PC-3 (cell line): Measurements from ENCODE around the gene WDR90. TPM values are rescaled to one million over a fixed set of nuclear protein-coding genes. Genes with fewer than 3 reads are reported as not detected.

Source experiments
- ATAC-seq: fragments of 200-7000 bp; cut with Tn5 transposase; 2 replicates; pipeline ENCODE4 v1.9.1; 2020; ENCODE audit warnings: mild to moderate bottlenecking, moderate library complexity
- BruUV-seq: library from RNA; stranded (reverse); fragments of 400-500 nt; replicated peaks from 2 replicates; lab custom pipeline; 2021; lab: Mats Ljungman, UMichigan
- CTCF ChIA-PET: fragments of 300-600 bp; sonication (Branson Sonifier 250); formaldehyde crosslinking; loops from one replicate; lab custom pipeline; 2022; ENCODE audit warnings: antibody characterized with exemption; lab: Charles Lee
- POLR2A ChIA-PET: fragments of 300-600 bp; sonication (Branson Sonifier 250); formaldehyde crosslinking; loops from one replicate; lab custom pipeline; 2022; ENCODE audit warnings: antibody characterized with exemption; ENCODE audit not compliant: unreplicated experiment; lab: Charles Lee
- DNase-seq: peaks from one replicate; pipeline ENCODE4 v3.0.0-alpha.2; 2015
- H2AFZ ChIP-seq: fragments of 300-600 bp; sonication (generic); 2 replicates; pipeline ENCODE4 v1.6.0; 2016; ENCODE audit warnings: antibody characterized with exemption, low read length
- H3F3A ChIP-seq: fragments of 300-600 bp; sonication (generic); one replicate; pipeline ENCODE4 v1.6.0; 2017; ENCODE audit warnings: antibody characterized with exemption, low read length, control low read depth, mild to moderate bottlenecking; ENCODE audit not compliant: unreplicated experiment
- H3K27ac ChIP-seq: fragments of 300-600 bp; sonication (generic); 2 replicates; pipeline ENCODE4 v1.5.1; 2016; ENCODE audit warnings: mild to moderate bottlenecking, low read length
- H3K27me3 ChIP-seq: fragments of 300-600 bp; sonication (generic); 2 replicates; pipeline ENCODE4 v1.6.1; 2016; ENCODE audit warnings: low read length, mixed read lengths
- H3K36me3 ChIP-seq: fragments of 300-600 bp; sonication (generic); 2 replicates; pipeline ENCODE4 v1.6.1; 2016; ENCODE audit warnings: low read depth, mixed run types, low read length, mixed read lengths
- H3K4me1 ChIP-seq: fragments of 300-600 bp; sonication (generic); 2 replicates; pipeline ENCODE4 v1.5.1; 2016; ENCODE audit warnings: low read length; ENCODE audit not compliant: insufficient read depth
- H3K4me2 ChIP-seq: fragments of 300-600 bp; sonication (generic); 2 replicates; pipeline ENCODE4 v1.6.0; 2016; ENCODE audit warnings: low read length
- H3K4me3 ChIP-seq: fragments of 300-600 bp; sonication (generic); 2 replicates; pipeline ENCODE4 v1.5.1; 2016; ENCODE audit warnings: mild to moderate bottlenecking, low read length, mixed read lengths
- H3K79me2 ChIP-seq: fragments of 300-600 bp; sonication (generic); 2 replicates; pipeline ENCODE4 v1.6.1; 2017; ENCODE audit warnings: low read length, mixed read lengths
- H3K9ac ChIP-seq: fragments of 300-600 bp; sonication (generic); 2 replicates; pipeline ENCODE4 v1.6.0; 2016; ENCODE audit warnings: mild to moderate bottlenecking, low read length
- H3K9me2 ChIP-seq: fragments of 300-600 bp; sonication (generic); replicated peaks from 2 replicates; pipeline ENCODE4 v1.6.1; 2016; ENCODE audit warnings: mixed run types, low read length, mixed read lengths
- H3K9me3 ChIP-seq: fragments of 300-600 bp; sonication (generic); 2 replicates; pipeline ENCODE4 v1.6.1; 2016; ENCODE audit warnings: low read length, mixed read lengths
- H4K20me1 ChIP-seq: fragments of 300-600 bp; sonication (generic); 2 replicates; pipeline ENCODE4 v1.6.1; 2016; ENCODE audit warnings: low read length, mixed read lengths
- EZH2 ChIP-seq: fragments of 300-600 bp; sonication (generic); IDR thresholded peaks from one replicate; pipeline ENCODE4 v1.6.1; 2017; ENCODE audit warnings: antibody characterized with exemption, mild to moderate bottlenecking, low read length; ENCODE audit not compliant: unreplicated experiment
- EZH2phosphoT487 ChIP-seq: fragments of 300-600 bp; sonication (generic); IDR thresholded peaks from 2 replicates; pipeline ENCODE4 v1.6.1; 2018; ENCODE audit warnings: mild to moderate bottlenecking, antibody characterized with exemption, low read length, borderline replicate concordance
- intact Hi-C: fragments of 100-400 bp; cut with micrococcal nuclease; formaldehyde crosslinking; loops from 2 replicates; pipeline ENCODE4 v1.9.0; 2023
- total RNA-seq: library from RNA; depleted of rRNA; stranded (reverse); fragments of >200 nt; gene quantifications from 2 replicates; pipeline ENCODE4 v1.2.3, GENCODE V29; 2014
- TF ChIP-seq, protein P1 (sequence below): fragments of 300-600 bp; sonication (generic); conservative IDR thresholded peaks from 2 replicates; pipeline ENCODE4 v1.5.1; 2017; ENCODE audit warnings: antibody characterized with exemption, low read depth, mild to moderate bottlenecking, low read length

Gene WDR90
- total RNA-seq, 1 experiment from 2014 or later: 44.4 TPM

DNA sequence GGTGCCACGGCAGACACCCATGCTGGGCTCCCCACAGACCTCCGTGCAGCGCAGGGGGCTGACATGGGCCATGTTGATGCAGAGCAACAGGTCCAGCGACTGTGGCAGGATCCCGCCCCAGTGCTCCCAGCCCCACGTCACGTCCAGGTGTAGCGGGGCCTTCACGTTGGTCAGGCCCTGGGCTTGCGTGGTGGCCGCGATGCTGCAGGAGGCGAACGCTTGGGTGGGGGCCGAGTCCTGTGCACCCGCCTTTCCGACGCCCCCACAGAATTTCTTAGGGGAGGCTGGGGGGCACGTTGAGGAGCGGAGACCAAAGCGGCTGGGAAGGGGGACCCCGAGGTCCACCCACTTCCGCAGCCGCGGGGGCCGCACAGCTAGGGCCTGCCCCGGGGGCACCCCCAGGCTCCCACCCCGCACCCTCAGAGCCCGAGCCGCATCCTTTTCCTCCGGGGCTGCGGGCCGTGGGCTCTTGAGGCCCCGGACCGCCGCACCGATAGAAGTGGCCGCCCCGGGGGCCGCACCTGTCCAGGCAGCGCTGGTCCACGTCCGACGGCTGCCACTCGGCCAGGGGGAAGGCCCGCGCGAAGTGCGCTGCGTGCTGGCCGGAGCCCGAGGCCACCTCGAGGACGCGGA is 13.5 kb upstream of the WDR90 start:
- peak overlapping the region; percentile 97 for H3K4me2 ChIP-seq
- H3K27me3 ChIP-seq: no peaks in the 10 kb centered on the region
- TF ChIP-seq EZH2phosphoT487: no peak
- no peak for TF ChIP-seq EZH2
- TF ChIP-seq, protein P1, sequence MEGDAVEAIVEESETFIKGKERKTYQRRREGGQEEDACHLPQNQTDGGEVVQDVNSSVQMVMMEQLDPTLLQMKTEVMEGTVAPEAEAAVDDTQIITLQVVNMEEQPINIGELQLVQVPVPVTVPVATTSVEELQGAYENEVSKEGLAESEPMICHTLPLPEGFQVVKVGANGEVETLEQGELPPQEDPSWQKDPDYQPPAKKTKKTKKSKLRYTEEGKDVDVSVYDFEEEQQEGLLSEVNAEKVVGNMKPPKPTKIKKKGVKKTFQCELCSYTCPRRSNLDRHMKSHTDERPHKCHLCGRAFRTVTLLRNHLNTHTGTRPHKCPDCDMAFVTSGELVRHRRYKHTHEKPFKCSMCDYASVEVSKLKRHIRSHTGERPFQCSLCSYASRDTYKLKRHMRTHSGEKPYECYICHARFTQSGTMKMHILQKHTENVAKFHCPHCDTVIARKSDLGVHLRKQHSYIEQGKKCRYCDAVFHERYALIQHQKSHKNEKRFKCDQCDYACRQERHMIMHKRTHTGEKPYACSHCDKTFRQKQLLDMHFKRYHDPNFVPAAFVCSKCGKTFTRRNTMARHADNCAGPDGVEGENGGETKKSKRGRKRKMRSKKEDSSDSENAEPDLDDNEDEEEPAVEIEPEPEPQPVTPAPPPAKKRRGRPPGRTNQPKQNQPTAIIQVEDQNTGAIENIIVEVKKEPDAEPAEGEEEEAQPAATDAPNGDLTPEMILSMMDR: no peak
- peak overlapping the region; percentile 66 for H2AFZ ChIP-seq
- H3K4me1 ChIP-seq: peaks cover 3% of the 10 kb centered on the region; the same call in 1 of the 2 replicates
- no TSS peak for BruUV-seq
- peak overlapping the region; percentile 83 for H3K9ac ChIP-seq
- ChIA-PET POLR2A (interaction anchor here (1.0 kb wide), 1 partner anchor 60 kb away, joined by 4 read pairs; no protein-coding TSS in a partner anchor), CTCF (interaction anchor here (0.8 kb wide), 1 partner anchor 45 kb away, joined by 3 read pairs; the partner anchor contains the start of gene RAB40C)
- H3K9me3 ChIP-seq: no peaks in the 10 kb centered on the region
- intact Hi-C loops: loop anchor here (5.0 kb wide), 1 partner anchor 48 kb away; no protein-coding TSS in a partner anchor
- no peaks in the 10 kb centered on the region for H4K20me1 ChIP-seq
- H3K27ac ChIP-seq: no peak overlapping the region
- no peaks in the 10 kb centered on the region for H3F3A ChIP-seq
- ATAC-seq (peak; percentile 16; the same call in 1 of the 2 replicates), DNase-seq (no peak)
- H3K9me2 ChIP-seq: no peaks in the 10 kb centered on the region
- peaks cover 12% of the 10 kb centered on the region for H3K79me2 ChIP-seq
- H3K36me3 ChIP-seq: no peaks in the 10 kb centered on the region
- peak overlapping the region; percentile 90 for H3K4me3 ChIP-seq

DNA sequence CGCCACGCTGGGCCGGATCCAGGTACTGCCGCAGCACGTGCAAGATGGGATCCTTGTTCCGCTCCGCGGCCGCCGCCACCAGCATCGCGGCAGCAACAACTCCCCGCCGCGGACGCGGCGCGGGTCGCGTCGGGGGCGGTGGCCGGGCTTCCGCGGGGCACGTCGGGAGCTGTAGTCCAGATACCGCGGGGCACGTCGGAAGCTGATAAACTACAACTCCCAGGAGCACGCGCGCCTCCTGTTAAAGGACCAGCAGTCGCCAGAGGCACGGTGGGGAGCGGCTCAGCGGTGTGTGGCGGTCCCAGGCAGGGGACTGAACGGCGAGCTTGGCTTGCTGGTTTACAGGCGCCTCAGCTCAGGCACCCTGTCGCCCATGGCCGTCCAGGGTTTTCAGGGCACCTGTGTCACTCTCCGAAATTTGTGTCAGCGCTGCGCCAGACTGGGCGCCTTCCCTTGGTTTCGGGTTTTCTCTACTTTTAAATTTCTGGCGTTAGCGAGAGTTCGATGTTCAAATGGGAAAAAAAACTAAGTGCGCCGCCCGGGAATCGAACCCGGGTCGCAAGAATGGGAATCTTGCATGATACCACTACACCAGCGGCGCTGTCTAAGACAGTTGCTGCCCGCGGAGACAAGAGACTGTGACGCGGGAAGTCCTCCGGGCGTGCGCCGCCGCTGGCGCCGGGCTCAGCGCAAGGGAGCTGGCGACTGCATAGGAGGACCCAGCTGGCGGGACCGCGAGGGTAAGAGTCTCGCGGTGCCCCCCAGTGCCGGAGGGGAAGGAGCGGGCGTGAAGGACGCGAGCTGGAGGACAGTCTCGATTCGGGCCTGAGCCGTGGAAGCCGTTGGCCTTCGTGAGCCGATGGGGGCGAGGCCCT is 12.7 kb upstream of the WDR90 start, which contains the start of gene METTL26:
TSS of gene METTL26 (minus strand) at position 100 of the 875 bp plus-strand sequence. CDS start at position 85, 15 bp downstream.
- H3K9me3 ChIP-seq: no peaks in the 10 kb centered on the region
- H2AFZ ChIP-seq: peak within 1 kb of the TSS; percentile 66
- H3K27me3 ChIP-seq: no peaks in the 10 kb centered on the region
- ChIA-PET CTCF (interaction anchor here (0.5 to 0.8 kb wide), 2 partner anchors 46 to 109 kb away, joined by 3 read pairs; partner anchors contain the start of gene RAB40C), POLR2A (interaction anchor here (1.0 kb wide), 1 partner anchor 59 kb away, joined by 4 read pairs; no protein-coding TSS in a partner anchor)
- H3K79me2 ChIP-seq: peaks cover 12% of the 10 kb centered on the region
- ATAC-seq (peak; percentile 88), DNase-seq (peak; percentile 88)
- no peaks in the 10 kb centered on the region for H3F3A ChIP-seq
- H3K4me1 ChIP-seq: peaks cover 3% of the 10 kb centered on the region; the same call in 1 of the 2 replicates
- H3K9ac ChIP-seq: peak within 1 kb of the TSS; percentile 83
- intact Hi-C loops: loop anchor here (5.0 kb wide), 1 partner anchor 49 kb away; no protein-coding TSS in a partner anchor
- H4K20me1 ChIP-seq: no peaks in the 10 kb centered on the region
- peak within 1 kb of the TSS; percentile 90 for H3K4me3 ChIP-seq
- H3K4me2 ChIP-seq: peak within 1 kb of the TSS; percentile 97
- TSS peak; percentile 91 for BruUV-seq
- H3K36me3 ChIP-seq: no peaks in the 10 kb centered on the region
- peak within 1 kb of the TSS; percentile 54 for H3K27ac ChIP-seq
- no peaks in the 10 kb centered on the region for H3K9me2 ChIP-seq
- TF ChIP-seq EZH2phosphoT487 (no peak), EZH2 (no peak)
- TF ChIP-seq, protein P1: no peak
